ENCODE results near the gene CLIC3.
"Not testable (repeated sequence)": the region's sequence is repeated elsewhere in the genome, so short reads cannot be mapped to it uniquely, and the experiment has no call there.

CLIC3 gene

GRCh38 chr9:137016436-137016835 is 20.1 kb upstream of the CLIC3 start:
- no peak for DNase-seq

DNA sequence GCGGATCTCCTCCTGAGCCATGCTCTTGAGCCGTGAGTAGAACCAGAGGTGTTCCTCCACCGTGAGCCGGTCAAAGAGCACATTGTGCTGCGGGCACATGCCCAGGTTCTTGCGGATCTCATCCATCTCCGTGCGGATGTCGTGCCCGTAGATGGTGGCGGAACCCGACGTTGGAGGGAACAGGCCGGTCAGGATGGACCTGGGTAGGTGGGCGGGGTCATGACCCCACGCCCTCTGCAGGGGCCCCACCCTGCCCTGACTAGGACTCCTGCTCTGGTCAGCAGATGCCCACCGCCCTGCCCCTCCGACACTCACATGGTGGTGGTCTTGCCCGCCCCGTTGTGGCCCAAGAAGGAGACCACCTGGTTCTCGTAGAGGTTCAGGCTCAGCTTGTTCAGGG is 19.6 kb upstream of the CLIC3 start:
- DNase-seq: no peak

- DNase-seq: no peak
Observed at GRCh38 chr9:137015540-137015930, 19.2 kb upstream of the CLIC3 start.

DNA sequence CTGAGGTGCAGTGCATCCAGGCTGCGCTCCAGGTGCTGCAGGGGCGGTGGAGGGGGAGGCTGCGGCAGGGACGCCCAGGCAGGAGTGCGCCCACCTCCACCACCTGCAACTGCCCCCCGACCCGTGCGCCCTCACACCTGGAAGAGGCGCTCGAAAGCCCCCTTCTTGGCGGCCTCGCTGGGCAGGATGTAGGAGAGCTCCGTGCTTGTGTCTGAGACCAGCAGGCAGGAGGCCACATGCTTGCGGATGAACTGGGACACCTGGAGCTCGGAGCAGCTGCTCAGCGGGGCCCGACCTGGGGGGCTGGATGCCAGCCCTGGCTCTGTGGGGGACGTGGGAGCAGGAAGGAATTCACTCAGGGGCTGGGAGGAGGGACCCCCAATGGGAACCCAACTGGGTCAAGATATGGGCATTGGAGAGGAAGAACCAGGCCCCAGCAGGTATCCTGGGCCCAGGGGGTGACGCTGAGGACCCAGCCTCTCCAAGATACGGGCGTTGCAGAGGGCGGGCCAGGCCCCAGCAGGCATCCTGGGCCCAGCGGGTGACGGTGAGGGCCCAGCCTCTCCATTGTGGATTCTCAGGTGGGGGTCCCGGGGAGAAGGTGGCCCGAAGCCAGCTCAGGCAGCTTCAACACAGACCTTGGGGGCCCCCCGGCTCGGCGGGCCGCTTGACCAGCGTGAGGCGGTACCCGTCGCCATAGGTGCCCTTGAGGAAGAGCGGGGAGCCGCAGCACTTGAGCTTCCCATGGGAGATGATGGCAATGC is 18.6 kb upstream of the CLIC3 start:
- DNase-seq: no peak

- no peak for DNase-seq
Observed at GRCh38 chr9:137014166-137014565, 17.8 kb upstream of the CLIC3 start.

- no peak for DNase-seq
Observed at GRCh38 chr9:137013571-137013940, 17.2 kb upstream of the CLIC3 start.

GRCh38 chr9:137012694-137013570 is 16.6 kb upstream of the CLIC3 start:
- no peak for DNase-seq

GRCh38 chr9:137011907-137012675 is 15.7 kb upstream of the CLIC3 start:
- DNase-seq: no peak

DNA sequence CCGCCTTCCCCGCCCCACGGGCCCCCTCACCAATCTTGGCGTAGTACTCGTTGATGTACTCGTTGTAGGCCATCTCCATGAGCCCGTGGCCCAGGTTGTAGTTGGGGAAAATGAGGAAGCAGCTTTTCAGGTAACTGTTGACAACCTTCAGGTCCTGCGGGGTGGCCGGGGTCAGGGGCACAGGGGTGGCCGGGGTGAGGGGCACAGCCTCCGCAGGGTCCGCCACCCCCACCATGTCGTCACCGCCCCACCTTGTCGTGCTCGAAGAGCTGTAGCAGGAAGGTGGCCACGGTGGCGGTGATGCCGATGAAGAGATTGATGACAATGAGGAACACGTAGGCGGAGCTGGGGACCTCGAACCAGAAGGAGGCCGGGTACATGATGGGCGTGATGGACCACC is 14.8 kb upstream of the CLIC3 start:
- DNase-seq: no peak

GRCh38 chr9:137009938-137010732 is 13.8 kb upstream of the CLIC3 start:
- DNase-seq: peak; percentile 23

- DNase-seq: no peak
Observed at GRCh38 chr9:137009217-137009616, 12.8 kb upstream of the CLIC3 start.

- DNase-seq: no peak
Observed at GRCh38 chr9:137008312-137008711, 11.9 kb upstream of the CLIC3 start.

GRCh38 chr9:137007816-137008270 is 11.5 kb upstream of the CLIC3 start:
- DNase-seq: no peak

DNA sequence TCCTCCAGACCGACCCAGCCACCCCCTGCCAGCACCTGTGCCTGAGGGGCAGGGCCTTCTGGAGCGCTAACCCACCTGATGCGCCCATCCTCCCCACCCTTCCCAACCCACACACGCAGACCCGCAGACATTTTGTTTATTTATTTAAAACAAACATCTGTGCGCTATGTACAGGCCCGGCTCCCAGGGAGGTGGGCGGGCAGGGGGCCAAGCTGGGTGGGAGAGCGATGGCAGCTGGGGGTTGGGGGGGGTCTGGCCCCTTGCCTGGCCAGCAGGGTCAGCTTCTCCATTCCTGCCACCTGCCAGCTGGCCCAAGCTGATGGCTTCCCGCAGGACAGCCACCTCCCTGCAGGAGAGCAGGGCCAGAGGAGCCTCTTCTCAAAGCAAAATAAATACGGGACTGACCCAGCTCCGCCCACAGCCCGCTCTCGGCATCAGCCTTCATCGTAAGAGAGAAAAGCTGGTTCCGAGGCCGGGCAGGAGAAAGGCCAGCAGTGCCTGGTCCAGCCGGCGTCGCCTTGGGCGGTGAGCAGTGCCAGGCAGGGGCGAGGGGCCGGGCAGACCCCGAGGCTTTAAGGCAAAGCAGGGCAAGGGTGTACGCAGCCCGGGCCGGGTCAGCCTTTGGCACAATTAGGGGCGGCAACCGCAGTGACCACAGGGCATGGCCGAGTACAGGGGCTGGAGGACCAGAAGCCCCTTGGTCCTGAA is 10.9 kb upstream of the CLIC3 start:
- DNase-seq: no peak

DNA sequence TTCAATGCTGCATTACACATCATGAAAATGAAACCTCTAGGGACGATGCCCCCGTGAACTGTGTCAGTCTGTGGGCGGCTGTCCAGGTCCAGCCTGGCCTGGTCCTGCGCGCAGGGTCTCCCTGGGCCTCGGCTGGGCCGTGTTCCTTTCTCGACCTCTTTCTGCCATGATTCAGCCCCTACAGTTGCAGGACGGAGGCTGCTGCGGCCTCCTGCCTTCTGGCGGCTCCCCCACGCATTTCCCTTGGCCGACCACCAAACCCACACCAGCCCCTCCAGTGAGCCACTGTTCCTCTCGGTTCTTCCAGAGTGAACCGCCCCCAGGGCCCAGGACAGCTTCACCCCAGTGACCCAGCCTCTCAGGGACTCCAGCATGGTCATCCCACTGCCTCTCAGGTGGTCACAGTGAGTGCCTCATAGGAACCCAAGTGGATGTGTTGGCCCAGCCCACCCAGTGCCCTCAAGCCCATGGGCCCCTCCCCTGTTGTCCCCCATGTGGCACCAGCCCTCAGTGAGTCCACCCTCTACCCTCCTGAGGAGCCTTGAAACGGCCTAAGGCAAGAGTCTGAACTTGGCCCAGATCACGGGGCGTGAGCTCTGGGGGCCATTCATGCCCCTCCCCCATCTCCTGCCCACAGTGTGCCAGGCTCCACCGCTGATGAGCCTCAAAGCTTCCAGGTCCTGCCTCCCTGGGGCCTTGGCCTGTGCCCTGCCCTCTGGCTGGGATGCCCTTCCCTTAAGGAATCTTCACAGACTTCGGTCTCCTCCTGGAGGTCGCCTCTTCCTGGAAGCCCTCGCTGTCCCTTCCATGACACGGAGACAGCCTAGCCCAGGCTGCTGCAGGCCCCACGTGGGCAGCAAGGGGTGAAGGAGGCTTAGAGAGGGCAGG is 10.0 kb upstream of the CLIC3 start:
- no peak for DNase-seq

DNA sequence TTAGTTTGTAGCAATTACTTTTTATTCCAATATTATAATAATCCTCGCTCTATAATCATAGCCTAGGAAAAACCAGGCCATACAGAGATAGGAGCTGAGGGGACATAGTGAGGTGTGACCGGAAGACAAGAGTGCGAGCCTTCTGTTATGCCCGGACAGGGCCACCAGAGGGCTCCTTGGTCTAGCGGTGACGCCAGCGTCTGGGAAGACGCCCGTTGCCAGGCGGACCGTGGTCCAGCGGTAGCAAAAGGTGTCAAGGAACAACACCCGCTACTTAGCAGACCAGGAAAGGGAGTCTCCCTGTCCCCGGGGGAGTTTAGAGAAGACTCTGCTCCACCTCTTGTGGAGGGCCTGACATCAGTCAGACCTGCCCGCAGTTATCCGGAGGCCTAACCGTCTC is 7.9 kb upstream of the CLIC3 start:
- not testable (repeated sequence) for DNase-seq

DNA sequence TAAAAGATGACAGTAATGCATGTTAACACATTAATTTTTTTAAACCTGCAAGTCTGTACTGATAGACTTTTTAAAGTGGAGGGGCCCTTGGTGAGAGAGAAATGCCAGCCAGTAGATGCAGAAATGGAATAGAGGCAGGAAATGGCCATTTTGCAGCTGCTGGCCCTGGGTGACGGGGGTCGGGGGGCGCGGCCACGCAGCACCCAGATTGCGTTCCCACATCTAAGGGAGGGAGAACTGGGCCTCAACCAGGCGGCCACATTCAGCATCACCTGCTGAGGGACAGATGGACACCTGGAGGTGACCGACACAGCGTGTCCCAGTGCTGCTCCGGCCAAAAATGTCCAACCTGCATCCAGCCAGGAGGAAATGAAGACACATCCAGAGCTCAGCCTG is 6.3 kb upstream of the CLIC3 start:
- DNase-seq: no peak

DNA sequence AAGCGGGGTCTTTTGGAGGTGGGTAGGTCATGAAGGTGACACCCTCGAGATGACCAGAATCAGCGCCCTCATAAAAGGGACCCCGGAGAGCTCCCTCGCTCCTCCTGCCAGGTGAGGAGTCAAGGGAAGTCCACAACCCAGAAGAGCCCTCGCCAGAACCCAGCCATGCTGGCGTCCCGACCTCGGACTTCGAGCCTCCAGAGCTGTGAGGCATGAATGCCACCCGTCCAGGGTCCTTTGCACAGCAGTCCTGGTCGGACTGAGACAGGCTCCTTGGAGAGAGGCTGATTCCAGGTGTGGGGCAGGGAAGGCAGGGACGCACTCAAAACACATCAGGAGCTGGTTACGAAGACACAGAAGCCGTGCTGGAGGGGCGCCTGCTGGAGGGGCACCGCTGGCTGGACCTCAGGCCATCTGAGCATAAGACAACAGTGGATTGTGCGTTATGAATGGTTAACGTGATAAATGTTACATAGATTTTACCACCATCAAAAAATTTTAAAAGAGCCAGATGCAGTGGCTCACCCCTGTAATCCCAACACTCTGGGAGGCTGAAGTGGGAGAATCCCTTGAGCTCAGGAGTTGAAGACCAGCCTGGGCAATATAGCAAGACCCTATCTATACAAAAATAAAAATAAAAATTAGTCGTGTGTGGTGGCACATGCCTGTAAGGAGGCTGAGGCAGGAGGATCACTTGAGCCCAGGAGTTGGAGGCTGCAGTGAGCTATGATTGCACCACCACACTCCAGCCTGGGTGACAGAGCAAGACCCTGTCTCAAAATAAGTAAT is 5.7 kb upstream of the CLIC3 start:
- DNase-seq: no peak

GRCh38 chr9:137000177-137000930 is 4.0 kb upstream of the CLIC3 start:
- no peak for DNase-seq
